ENCODE data around the gene PRR4.

PRR4 gene

GRCh38 chr12:10889226-10889625 is 40.0 kb upstream of the PRR4 start:
- H3K4me1 ChIP-seq (ENCODE audit: control insufficient read depth, low read length): no peaks in the 10 kb centered on the region

DNA sequence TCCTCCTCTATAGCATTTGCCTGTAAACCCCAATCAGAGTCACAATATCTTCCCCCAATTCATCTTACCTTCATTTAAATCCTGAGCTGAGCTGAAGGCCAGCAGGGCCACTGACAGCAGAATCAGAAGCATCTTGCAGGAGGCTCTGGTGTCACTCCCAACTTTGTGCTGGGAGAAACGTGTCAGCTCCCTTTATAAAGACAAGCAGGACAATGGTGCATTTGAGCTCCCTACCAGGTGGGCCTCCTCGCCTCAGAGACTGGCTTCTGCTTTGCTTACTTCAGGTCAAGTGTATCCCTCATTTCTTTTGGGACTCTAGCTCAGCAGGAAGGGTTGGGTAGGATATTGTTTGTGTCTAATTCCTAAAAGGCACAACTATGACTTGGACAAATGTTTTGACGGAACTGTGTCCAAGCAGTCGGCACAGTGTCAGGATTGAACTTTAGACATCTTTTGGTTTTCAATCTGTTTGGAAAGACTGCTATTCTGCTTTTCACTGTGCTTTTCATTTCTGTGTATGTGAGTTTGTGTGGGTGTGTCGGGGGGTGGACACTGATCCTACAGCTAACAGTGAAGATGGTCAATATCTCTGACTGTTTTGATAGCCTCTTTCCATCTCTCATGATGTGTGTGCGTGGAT is 34.9 kb upstream of the PRR4 start, which contains the start of gene PRH1:
Gene PRH1, minus strand, starts transcription at position 170 of the 640 bp plus-strand sequence. Its CDS starts 38 bp downstream, at position 132.
- Histone ChIP-seq H3F3A (ENCODE audit: control insufficient read depth, insufficient read depth) (no peaks in the 10 kb centered on the region), H3K4me1 (ENCODE audit: control insufficient read depth, low read length) (no peaks in the 10 kb centered on the region), H3K9me3 (ENCODE audit: control insufficient read depth, insufficient read depth, low read length) (no peaks in the 10 kb centered on the region), H3K9me2 (replicated peaks; ENCODE audit: control insufficient read depth, low read length) (no peaks in the 10 kb centered on the region), H3K27ac (ENCODE audit: low read depth, low read length) (no peak within 1 kb of the TSS), H3K4me3 (ENCODE audit: low read length) (no peak within 1 kb of the TSS), H3K27me3 (ENCODE audit: control insufficient read depth, low read length) (no peaks in the 10 kb centered on the region), H3K79me2 (ENCODE audit: control insufficient read depth, low read length) (no peaks in the 10 kb centered on the region), H4K20me1 (ENCODE audit: control insufficient read depth, insufficient read depth, low read depth, low read length) (no peaks in the 10 kb centered on the region), H3K36me3 (ENCODE audit: control insufficient read depth, low read length) (no peaks in the 10 kb centered on the region), H3K4me2 (ENCODE audit: low read length) (no peak within 1 kb of the TSS)
- TF ChIP-seq CTCF (IDR thresholded peaks at IDR 0.05; ENCODE audit: low read depth, low read length, poor library complexity, severe bottlenecking): no peak
- TF ChIP-seq EZH2phosphoT487 (IDR thresholded peaks at IDR 0.05; ENCODE audit: borderline replicate concordance, low read length): no peak

More at GRCh38 chr12:10889226-10889625, 40.0 kb upstream of the PRR4 start:
- no peaks in the 10 kb centered on the region for H3F3A ChIP-seq (ENCODE audit: control insufficient read depth, insufficient read depth)
- no peak for TF ChIP-seq CTCF (IDR thresholded peaks at IDR 0.05; ENCODE audit: low read depth, low read length, poor library complexity, severe bottlenecking)
- TF ChIP-seq EZH2phosphoT487 (IDR thresholded peaks at IDR 0.05; ENCODE audit: borderline replicate concordance, low read length): no peak
- H3K79me2 ChIP-seq (ENCODE audit: control insufficient read depth, low read length): no peaks in the 10 kb centered on the region
- H3K9me3 ChIP-seq (ENCODE audit: control insufficient read depth, insufficient read depth, low read length): no peaks in the 10 kb centered on the region
- H3K27ac ChIP-seq (ENCODE audit: low read depth, low read length): no peak overlapping the region
- H3K4me3 ChIP-seq (ENCODE audit: low read length): no peak overlapping the region
- H3K9me2 ChIP-seq (replicated peaks; ENCODE audit: control insufficient read depth, low read length): no peaks in the 10 kb centered on the region
- H4K20me1 ChIP-seq (ENCODE audit: control insufficient read depth, insufficient read depth, low read depth, low read length): no peaks in the 10 kb centered on the region
- H3K4me2 ChIP-seq (ENCODE audit: low read length): no peak overlapping the region
- H3K36me3 ChIP-seq (ENCODE audit: control insufficient read depth, low read length): no peaks in the 10 kb centered on the region
- no peaks in the 10 kb centered on the region for H3K27me3 ChIP-seq (ENCODE audit: control insufficient read depth, low read length)

GRCh38 chr12:10873378-10873777 is 24.1 kb upstream of the PRR4 start:
- Histone ChIP-seq H3K79me2 (ENCODE audit: control insufficient read depth, low read length) (no peaks in the 10 kb centered on the region), H3K36me3 (ENCODE audit: control insufficient read depth, low read length) (no peaks in the 10 kb centered on the region), H3K27me3 (ENCODE audit: control insufficient read depth, low read length) (no peaks in the 10 kb centered on the region), H3K4me2 (ENCODE audit: low read length) (no peak overlapping the region), H3K4me3 (ENCODE audit: low read length) (no peak overlapping the region), H3K9me2 (replicated peaks; ENCODE audit: control insufficient read depth, low read length) (no peaks in the 10 kb centered on the region), H3F3A (ENCODE audit: control insufficient read depth, insufficient read depth) (no peaks in the 10 kb centered on the region), H3K9me3 (ENCODE audit: control insufficient read depth, insufficient read depth, low read length) (no peaks in the 10 kb centered on the region), H3K27ac (ENCODE audit: low read depth, low read length) (no peak overlapping the region), H4K20me1 (ENCODE audit: control insufficient read depth, insufficient read depth, low read depth, low read length) (no peaks in the 10 kb centered on the region), H3K4me1 (ENCODE audit: control insufficient read depth, low read length) (no peaks in the 10 kb centered on the region)
- no peak for TF ChIP-seq EZH2phosphoT487 (IDR thresholded peaks at IDR 0.05; ENCODE audit: borderline replicate concordance, low read length)

- no peaks in the 10 kb centered on the region for H3F3A ChIP-seq (ENCODE audit: control insufficient read depth, insufficient read depth)
- no peaks in the 10 kb centered on the region for H3K9me2 ChIP-seq (replicated peaks; ENCODE audit: control insufficient read depth, low read length)
- H3K4me2 ChIP-seq (ENCODE audit: low read length): no peak overlapping the region
- no peaks in the 10 kb centered on the region for H3K9me3 ChIP-seq (ENCODE audit: control insufficient read depth, insufficient read depth, low read length)
- H4K20me1 ChIP-seq (ENCODE audit: control insufficient read depth, insufficient read depth, low read depth, low read length): no peaks in the 10 kb centered on the region
- no peaks in the 10 kb centered on the region for H3K4me1 ChIP-seq (ENCODE audit: control insufficient read depth, low read length)
- no peak overlapping the region for H3K27ac ChIP-seq (ENCODE audit: low read depth, low read length)
- H3K4me3 ChIP-seq (ENCODE audit: low read length): no peak overlapping the region
- H3K27me3 ChIP-seq (ENCODE audit: control insufficient read depth, low read length): no peaks in the 10 kb centered on the region
- no peaks in the 10 kb centered on the region for H3K36me3 ChIP-seq (ENCODE audit: control insufficient read depth, low read length)
- no peaks in the 10 kb centered on the region for H3K79me2 ChIP-seq (ENCODE audit: control insufficient read depth, low read length)
- TF ChIP-seq CTCF (IDR thresholded peaks at IDR 0.05; ENCODE audit: low read depth, low read length, poor library complexity, severe bottlenecking) (no peak), EZH2phosphoT487 (IDR thresholded peaks at IDR 0.05; ENCODE audit: borderline replicate concordance, low read length) (no peak)
Observed at GRCh38 chr12:10867381-10867780, 18.1 kb upstream of the PRR4 start.
